Measurements from ENCODE around the gene MAP2K3.

DNA sequence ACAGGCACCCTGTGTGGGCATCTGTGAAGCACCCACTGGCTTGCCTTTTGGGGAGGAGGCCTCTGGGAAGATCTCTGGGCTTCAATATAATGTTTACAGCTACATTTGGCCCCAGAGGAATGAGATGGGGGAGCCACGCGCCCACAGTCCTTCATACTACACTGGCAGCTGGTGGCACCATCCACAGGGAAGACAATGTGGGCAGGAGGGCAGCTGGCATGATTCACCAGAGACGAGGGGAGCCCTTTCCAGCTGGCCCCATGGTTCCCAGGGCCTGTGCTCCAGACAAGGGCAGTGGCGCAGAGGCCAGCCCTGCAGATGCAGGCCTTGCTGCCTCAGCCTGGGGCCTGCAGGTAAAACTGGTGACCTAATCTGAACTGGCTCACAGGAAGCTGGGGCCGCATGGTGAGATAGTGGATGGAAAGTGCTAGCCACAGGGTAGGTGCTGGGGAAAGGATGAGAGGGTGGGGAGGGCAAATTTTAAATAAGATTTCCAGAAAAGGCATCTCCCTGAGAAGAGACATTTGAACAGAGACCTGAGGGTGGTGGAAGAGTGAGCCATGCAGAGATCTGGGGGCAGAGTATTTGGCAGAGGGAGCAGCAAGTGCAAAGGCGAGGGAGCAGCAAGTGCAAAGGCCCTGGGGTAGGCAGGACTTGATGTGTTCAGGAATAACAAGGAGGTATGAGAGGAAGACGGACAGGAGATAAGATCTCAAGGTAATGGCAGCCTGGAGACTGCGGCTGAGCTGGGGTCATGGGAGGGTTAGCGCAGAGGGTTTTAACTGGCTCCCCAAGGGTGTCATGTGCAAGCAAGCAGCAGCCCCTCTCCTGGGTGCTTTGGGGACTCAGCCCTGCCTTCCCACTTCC lies 79.5 kb downstream of the MAP2K3 start:
- TF ChIP-seq, protein P1, sequence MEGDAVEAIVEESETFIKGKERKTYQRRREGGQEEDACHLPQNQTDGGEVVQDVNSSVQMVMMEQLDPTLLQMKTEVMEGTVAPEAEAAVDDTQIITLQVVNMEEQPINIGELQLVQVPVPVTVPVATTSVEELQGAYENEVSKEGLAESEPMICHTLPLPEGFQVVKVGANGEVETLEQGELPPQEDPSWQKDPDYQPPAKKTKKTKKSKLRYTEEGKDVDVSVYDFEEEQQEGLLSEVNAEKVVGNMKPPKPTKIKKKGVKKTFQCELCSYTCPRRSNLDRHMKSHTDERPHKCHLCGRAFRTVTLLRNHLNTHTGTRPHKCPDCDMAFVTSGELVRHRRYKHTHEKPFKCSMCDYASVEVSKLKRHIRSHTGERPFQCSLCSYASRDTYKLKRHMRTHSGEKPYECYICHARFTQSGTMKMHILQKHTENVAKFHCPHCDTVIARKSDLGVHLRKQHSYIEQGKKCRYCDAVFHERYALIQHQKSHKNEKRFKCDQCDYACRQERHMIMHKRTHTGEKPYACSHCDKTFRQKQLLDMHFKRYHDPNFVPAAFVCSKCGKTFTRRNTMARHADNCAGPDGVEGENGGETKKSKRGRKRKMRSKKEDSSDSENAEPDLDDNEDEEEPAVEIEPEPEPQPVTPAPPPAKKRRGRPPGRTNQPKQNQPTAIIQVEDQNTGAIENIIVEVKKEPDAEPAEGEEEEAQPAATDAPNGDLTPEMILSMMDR (tag by site-specific recombination; IDR thresholded peaks at IDR 0.05): no peak
- TF ChIP-seq ZNF211 (tag by site-specific recombination; IDR thresholded peaks at IDR 0.05; ENCODE audit: low read depth) (no peak), ZNF544 (tag by site-specific recombination; IDR thresholded peaks at IDR 0.05) (no peak), TCF7L2 (IDR thresholded peaks at IDR 0.05; ENCODE audit: borderline replicate concordance, low read depth, low read length) (no peak)
- TF ChIP-seq, protein P2, sequence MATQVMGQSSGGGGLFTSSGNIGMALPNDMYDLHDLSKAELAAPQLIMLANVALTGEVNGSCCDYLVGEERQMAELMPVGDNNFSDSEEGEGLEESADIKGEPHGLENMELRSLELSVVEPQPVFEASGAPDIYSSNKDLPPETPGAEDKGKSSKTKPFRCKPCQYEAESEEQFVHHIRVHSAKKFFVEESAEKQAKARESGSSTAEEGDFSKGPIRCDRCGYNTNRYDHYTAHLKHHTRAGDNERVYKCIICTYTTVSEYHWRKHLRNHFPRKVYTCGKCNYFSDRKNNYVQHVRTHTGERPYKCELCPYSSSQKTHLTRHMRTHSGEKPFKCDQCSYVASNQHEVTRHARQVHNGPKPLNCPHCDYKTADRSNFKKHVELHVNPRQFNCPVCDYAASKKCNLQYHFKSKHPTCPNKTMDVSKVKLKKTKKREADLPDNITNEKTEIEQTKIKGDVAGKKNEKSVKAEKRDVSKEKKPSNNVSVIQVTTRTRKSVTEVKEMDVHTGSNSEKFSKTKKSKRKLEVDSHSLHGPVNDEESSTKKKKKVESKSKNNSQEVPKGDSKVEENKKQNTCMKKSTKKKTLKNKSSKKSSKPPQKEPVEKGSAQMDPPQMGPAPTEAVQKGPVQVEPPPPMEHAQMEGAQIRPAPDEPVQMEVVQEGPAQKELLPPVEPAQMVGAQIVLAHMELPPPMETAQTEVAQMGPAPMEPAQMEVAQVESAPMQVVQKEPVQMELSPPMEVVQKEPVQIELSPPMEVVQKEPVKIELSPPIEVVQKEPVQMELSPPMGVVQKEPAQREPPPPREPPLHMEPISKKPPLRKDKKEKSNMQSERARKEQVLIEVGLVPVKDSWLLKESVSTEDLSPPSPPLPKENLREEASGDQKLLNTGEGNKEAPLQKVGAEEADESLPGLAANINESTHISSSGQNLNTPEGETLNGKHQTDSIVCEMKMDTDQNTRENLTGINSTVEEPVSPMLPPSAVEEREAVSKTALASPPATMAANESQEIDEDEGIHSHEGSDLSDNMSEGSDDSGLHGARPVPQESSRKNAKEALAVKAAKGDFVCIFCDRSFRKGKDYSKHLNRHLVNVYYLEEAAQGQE (tag by site-specific recombination; IDR thresholded peaks at IDR 0.05): no peak

Measured in HEK293 (cell line).